NCI-H345 treated with DMSO at 0.1 percent for 48 hours (cell line): ENCODE data around the gene MRNIP.
"Not testable (repeated sequence)": the region's sequence is repeated elsewhere in the genome, so short reads cannot be mapped to it uniquely, and the experiment has no call there.

Source experiments
- DNase-seq: peaks from one replicate; lab custom pipeline; 2025; ENCODE audit not compliant: unreplicated experiment; lab: John Stamatoyannopoulos, UW

The MRNIP gene

DNA sequence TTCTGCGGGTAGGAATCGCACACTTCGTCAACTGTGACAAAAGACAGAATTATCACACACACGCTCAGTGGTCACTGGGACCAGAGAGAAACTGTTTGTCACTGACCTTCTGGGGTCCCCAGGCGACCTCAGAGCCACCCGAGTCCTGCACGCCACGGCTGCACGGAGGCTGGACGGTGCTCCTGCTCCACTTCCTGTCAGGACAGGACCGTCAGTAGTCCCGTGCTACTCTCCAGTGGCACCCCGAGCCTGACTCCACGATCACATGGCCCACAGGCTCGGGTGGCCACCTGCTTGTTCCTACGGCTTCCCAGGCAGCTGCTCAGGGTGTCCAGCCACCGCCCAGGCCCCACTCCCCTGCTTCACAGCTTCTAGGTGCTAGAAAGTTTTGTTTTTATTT lies 17.9 kb downstream of the MRNIP start:
- no peak for DNase-seq

DNA sequence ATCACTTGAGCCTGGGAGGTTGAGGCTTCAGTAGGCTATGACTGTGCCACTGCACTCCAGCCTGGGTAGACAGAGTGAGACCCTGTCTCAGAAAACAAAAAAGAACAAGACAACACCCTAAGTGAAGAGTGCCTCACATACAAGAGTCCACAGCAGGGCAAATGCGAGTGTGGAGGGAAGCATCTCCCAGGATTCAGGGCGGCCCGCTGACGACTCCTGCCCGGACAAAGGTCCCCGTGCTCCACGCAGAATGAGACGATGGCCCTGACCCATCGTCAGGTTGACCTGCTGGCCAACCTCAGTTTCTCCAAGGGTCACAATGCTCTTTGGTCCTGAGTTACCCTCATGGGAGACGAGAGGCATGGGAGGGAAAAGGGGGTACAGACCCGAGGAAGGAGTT lies 18.3 kb downstream of the MRNIP start:
- no peak for DNase-seq

DNA sequence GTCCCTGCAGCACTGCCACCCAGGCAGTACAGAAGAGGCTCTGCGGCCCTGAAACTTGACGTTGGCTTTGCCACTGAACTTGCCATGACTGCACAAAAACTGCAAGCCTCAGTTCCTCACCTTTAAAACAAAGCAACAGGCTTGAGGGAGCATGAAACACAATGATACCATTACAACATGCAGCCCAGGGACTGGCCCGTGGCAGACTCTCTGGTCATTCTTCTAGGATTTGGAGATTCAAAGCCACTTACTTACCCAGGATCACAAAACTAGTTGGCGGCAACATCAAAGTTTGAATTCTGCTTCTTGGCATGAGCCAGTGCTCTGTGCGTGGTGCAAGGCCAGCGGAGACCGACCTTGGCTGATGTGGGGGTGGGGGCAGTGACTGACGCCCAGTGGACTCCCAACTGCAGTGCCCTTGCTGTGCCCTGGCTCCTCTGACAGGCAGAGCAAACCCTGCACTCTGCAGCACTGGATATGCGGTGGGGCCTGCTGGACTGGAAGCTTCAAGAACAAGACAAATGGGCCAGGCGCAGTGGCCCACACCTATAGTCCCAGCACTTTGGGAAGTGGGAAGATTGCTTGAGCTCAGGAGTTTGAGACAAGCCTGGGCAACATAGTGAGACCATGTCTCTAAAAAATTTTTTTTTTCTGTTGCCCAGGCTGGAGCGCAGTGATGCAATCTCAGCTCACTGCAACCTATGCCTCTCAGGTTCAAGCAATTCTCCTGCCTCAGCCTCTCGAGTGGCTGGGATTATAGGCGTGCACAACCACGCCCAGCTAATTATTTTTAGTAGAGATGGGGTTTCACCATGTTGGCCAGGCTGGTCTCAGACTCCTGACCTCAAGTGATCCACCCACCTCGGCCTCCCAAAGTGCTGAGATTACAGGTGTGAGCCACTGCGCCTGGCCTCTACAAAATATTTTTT lies 19.0 kb downstream of the MRNIP start:
- no peak for DNase-seq

DNA sequence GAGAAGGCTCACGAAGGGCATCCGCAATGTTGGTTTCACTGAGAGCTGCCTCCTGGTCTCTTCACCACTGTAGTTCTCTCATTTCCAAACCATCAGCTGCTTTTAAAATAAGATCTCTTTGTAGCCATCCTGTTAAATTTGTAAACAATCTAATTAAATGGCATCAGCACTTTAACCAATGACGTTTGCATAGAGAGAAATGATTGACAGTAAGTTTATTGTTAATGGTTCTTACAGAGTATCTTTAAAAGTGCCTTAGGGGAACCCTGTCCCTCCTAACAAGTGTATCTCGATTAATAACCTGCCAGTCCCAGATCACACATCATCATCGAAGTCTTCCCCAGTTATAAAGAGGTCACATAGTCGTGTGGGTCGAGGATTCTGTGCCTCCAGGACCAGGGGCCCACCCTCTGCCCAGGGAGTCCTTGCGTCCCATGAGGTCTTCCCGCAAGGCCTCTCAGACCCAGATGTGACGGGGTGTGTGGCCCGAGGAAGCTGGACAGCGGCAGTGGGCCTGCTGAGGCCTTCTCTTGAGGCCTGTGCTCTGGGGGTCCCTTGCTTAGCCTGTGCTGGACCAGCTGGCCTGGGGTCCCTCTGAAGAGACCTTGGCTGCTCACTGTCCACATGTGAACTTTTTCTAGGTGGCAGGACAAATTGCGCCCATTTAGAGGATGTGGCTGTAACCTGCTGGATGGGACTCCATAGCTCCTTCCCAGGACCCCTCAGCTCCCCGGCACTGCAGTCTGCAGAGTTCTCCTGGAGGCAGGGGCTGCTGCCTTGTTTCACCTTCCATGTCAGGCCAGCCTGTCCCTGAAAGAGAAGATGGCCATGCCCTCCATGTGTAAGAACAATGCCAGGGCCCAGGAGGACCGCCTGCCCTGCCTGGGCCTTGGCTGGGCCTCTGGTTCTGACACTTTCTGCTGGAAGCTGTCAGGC lies 21.3 kb downstream of the MRNIP start:
- DNase-seq: no peak

DNA sequence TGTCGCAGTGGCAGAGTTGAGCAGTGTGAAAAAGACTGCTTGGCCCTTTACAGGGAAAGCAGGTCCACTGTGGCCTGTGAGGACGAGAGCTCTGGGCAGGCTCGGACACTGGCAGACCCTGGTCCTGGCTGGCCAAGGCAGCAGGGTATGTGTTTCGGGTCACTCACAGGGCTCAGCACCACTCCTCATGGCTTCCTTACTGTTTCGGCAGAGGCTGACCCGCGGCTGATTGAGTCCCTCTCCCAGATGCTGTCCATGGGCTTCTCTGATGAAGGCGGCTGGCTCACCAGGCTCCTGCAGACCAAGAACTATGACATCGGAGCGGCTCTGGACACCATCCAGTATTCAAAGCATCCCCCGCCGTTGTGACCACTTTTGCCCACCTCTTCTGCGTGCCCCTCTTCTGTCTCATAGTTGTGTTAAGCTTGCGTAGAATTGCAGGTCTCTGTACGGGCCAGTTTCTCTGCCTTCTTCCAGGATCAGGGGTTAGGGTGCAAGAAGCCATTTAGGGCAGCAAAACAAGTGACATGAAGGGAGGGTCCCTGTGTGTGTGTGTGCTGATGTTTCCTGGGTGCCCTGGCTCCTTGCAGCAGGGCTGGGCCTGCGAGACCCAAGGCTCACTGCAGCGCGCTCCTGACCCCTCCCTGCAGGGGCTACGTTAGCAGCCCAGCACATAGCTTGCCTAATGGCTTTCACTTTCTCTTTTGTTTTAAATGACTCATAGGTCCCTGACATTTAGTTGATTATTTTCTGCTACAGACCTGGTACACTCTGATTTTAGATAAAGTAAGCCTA lies 22.2 kb downstream of the MRNIP start:
- DNase-seq: no peak

DNA sequence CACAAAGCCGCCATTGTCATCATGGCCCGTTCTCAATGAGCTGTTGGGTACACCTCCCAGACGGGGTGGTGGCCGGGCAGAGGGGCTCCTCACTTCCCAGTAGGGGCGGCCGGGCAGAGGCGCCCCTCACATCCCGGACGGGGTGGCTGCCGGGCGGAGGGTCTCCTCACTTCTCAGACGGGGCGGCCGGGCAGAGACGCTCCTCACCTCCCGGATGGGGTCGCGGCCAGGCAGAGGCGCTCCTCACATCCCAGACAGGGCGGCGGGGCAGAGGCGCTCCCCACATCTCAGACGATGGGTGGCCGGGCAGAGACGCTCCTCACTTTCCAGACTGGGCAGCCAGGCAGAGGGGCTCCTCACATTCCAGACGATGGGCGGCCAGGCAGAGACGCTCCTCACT lies 23.7 kb downstream of the MRNIP start:
- DNase-seq: not testable (repeated sequence)

DNA sequence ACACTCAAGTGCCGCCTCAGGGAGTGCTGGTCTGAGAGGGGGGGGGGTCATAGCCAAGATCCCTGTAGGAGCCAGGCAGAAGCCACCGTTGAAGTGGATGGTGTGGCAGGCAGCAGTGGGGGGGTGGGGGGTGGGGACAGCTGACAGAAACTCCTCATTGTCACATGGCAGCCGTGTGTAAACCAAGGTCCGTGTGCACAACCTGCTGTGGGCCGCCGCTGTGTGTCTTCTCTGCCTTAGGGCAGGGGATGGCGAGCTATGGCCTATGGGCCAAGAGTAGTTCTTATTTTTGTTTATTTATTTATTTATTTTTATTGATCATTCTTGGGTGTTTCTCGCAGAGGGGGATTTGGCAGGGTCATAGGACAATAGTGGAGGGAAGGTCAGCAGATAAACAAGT lies 24.5 kb downstream of the MRNIP start:
- DNase-seq: no peak

DNA sequence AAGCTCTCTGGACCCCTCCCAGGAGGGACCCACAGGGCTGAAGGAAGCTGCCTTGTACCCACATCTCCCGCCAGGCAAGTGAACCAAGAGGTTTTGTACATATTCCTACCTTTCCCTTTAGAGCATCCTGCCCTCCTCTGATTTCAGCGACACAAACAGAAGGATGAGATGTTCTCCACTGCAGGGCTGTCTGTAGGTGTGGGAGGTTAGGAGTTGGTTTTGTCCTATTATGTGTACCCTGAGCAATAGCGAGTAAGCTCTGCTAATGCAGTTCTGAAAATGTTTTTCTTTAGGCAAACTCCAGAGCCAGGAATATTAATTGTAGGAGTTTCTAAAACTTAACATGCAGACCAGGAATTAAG lies 24.9 kb downstream of the MRNIP start:
- no peak for DNase-seq

DNA sequence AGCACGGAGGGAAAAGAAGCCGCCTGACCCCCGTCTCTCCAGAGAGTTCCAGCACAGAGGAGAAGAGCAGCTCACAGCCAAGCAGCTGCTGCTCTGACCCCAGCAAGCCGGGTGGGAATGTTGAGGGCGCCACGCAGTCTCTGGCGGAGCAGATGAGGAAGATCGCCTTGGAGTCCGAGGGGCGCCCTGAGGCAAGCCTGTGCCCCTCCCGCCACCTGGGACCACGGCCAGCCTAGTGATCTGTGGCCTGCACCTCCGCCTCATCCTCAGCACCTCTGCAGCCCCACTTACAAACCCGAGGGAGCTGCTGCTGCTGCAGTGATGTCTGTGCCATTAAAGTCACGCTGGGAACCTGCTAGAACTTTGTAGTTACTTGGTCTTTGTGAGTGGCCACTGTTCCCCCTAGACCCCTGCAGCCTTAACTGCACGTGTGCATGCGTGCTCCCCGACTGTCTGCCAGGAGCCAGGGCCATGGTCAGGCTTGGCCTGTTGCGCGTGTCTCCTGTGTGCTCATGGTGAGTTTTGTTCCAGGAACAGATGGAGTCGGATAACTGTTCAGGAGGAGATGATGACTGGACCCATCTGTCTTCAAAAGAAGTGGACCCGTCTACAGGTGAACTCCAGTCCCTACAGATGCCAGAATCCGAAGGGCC lies 25.4 kb downstream of the MRNIP start:
- DNase-seq: no peak

DNA sequence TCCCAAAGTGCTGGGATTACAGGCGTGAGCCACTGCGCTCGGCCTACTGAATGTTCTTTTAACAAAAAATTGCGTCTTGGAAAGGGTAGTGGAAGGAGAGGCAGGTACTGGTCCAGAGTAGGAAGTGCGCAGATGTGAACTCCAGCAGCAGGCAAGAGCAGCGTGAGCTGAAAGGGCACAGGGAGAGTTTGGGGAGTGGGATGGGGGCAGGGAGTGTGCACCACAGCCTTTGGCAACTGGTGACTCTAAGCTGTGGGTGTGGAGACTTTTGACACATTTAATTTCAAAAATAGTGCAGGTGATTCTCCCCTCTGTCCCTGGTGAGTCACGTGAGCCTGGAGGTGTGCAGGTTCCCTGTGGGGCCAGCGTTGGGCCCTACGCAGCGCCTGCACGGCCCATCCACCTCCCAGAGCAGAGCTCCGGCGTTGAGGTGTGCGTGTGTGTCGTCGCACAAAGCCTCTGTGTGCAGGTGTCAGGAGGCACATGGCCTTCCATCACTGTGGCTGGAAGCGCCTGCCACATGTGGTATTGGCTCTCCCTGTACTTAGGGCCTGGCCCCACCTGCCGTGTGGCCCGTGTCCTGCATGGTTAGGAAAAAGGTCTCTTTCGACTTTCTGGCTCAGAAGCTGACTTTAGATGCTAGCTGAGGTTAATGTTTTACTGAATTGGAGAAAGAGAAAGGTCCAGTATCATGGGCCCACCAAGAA lies 26.4 kb downstream of the MRNIP start:
- DNase-seq: no peak

DNA sequence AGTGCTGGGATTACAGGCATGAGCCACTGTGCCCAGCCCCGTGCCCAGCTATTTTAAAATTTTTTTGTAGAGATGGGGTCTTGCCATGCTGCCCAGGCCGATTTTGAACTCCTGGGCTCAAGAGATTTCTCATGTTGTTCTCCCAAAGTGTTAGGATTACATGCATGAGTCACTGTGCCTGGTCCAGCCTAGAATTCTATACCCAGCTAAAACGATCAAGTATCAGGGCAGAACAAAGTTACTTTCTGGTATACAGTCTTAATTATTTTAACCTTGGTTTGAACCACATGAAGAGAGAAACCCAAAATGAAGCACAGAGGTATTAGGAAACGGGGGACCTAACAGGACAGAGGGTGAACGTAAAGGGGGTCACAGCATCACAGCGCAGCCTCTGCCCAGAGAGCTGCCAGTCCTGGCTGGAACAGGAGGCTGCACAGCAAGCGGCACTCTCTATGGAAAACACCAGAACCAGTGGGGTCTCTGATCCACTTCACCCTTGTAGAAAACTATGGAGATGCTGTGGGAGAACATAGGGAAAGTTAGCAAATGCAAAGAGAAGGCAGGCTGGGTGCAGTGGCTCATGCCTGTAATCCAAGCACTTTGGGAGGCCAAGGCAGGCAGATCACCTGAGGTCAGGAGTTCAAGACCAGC lies 27.7 kb downstream of the MRNIP start:
- DNase-seq: no peak

DNA sequence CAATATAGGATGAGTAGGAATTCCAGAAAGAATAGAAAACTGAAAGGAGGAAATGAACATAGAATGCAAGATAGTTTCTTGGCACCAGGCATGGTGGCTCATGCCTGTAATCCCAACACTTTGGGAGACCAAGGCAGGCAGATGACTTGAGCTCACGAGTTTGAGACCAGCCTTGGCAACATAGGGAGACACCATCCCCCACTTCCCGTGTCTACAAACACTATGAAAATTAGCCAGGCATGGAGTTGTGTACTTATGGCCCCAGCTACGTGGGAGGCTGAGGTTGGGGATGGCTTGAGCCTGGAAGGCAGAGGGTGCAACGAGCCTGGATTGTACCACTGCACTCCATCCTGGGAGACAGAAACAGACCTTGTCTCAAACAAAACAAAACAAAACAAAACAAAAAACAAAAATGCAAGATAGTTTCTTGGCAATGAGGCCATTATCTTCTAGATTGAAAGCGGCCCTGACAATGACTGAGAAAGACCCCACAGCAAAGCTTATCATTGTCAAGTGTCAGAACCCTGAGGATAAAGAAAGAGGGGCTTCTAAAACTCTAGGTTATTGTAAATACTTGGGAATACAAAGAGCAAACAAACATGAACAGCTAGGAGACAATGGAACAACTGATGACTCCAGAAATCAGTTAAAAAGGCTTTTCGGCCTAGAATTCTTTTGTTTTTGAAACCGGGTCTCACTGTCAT lies 28.7 kb downstream of the MRNIP start:
- no peak for DNase-seq

DNA sequence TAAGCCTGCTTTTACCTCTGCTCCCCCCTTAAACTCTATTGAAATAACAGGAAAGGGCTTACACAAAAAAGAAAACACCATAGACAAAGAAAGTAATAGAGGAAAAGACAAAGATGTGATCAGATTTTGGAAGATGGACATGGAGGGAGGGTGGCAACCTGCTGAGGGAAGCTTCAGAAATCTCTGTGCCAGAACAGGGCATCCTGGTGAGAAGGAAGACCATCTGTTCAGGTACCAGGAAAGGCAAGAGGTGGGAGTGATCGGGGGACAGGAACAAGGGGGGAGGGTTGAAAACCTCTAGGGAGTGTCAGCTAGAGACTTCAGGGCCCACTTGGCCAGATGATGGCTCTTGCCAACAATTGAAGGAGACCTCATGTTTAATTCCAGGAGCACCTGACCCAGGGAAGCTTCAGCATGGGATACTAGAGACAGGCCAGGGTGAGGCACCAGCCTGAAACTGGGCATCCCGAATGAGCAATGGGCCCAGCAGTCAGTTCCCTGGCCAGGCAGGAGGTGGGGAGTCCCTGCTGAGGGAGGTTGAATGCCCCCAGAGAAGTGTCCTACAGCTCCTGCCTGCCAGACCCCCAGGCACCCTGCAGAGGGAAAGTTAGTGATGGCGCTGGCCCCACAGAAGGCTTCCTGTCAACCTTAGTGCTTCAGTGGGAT lies 29.7 kb downstream of the MRNIP start:
- DNase-seq: no peak

DNA sequence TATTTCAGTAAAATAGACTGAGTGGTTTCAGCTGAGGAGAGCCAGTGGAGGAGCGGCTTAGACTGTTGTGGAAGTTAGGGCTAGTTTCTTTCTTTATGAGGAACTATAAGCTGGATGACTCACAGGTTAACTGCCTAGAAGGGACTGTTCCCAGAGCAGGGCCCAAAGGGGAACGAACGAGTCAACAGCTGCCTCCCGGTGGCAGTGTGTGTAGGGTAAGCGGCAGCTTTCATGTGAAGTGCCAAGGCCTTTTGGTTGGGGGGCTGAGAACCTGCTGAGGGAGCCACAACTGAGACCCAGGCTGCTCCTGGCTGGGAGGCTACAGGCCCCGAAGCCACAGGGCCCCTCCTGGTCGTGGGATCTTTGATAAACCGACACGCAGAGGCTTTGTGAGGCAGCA lies 30.9 kb downstream of the MRNIP start:
- no peak for DNase-seq

DNA sequence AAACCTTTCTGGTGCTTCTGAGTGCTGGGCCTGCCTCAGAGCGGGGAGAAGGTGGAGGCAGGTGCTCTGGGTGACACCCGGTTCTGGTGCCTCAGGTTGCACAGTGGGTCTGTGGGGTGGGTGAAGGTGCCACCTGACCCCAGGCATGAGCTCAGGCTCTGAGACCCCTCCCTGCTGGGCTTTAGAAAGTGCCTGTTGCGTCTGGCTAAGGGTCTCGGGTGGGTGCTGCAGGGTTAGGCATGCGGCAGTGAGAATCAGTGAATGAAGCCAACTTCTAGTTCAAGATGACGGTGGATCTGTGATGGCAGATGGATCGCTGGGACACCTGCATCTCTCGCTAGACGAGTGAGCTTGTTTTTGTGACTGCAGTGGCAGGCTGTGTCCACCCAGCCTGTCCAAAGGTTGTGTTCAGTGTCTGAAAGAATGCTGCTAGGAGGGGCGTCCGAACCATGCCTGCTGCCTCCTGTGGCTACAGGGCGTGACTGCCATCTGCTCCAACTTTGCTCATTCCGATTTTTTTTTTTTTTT lies 32.9 kb downstream of the MRNIP start:
- no peak for DNase-seq

DNA sequence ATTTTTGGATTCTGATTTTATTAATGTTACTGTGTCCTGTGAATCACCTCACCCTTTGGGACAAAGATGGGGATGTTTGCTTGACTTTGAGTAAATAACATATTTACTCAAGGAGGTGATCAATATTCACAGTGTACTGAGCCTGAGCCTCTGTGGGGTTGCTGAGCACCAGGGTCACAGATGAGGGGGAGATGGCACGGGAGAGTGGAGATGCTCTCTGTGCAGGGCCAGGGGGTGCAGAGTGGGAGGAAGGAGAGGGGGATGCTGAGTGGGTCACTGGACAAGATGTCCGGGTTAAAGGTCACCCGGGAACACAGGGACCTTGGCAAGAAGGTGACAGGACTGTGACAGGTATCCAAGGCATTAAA lies 33.9 kb downstream of the MRNIP start:
- no peak for DNase-seq

DNA sequence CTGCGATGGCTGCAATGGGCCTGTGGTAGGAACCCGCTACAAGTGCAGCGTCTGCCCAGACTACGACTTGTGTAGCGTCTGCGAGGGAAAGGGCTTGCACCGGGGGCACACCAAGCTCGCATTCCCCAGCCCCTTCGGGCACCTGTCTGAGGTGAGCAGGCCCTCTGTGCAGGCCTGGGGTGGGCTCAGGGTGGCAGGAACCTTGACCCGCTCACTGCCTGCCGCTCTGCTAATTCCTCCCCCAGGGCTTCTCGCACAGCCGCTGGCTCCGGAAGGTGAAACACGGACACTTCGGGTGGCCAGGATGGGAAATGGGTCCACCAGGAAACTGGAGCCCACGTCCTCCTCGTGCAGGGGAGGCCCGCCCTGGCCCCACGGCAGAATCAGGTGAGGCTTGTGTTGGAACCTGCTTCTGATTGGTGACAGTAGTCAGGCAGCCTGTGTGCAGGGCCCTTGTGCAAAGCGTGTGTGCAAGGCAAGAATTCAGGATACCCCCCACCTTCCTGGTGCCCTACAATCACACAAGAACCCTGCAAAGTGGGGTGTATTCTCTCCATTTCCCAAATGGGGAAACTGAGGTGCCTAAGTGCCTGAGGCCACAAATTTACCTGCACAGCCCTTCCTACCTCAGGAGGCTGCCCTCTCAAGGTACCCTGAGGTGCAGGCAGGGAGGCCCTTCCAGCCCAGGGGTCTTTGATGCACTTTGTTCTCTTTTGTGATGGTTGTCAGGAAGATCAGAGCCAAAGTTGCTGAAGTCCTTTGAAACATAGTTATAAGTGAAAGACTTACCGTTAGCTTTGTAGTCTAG lies 34.5 kb downstream of the MRNIP start:
- no peak for DNase-seq
